CD4-positive, alpha-beta memory T cell (primary cell): ENCODE measurements around the gene C9orf40. TPM values are rescaled to one million over a fixed set of nuclear protein-coding genes. Genes with fewer than 3 reads are reported as not detected.

Experiments
- CTCF ChIA-PET: fragments of 350-600 bp; sonication (Branson Sonifier 250); formaldehyde crosslinking; loops from one replicate; lab custom pipeline; 2021; ENCODE audit warnings: inconsistent platforms; ENCODE audit not compliant: partially characterized antibody; lab: Charles Lee
- POLR2A ChIA-PET: fragments of 350-600 bp; sonication (Branson Sonifier 250); formaldehyde crosslinking; loops from one replicate; lab custom pipeline; 2021; ENCODE audit not compliant: partially characterized antibody; lab: Charles Lee
- DNase-seq, 5 donors: peaks; one replicate each; pipeline versions ENCODE4 v3.0.0 to v3.0.0-alpha.2; 2020 to 2022; ENCODE audit warnings: mixed read lengths in 1 of 5
- H3K27ac ChIP-seq: one replicate; pipeline ENCODE4 v1.7.0; 2013; ENCODE audit warnings: low read depth, low read length
- H3K27me3 ChIP-seq: 2 replicates; pipeline ENCODE4 v1.7.0; 2013; ENCODE audit warnings: mild to moderate bottlenecking, low read length, moderate library complexity; ENCODE audit not compliant: insufficient read depth
- H3K36me3 ChIP-seq: 2 replicates; pipeline ENCODE4 v1.7.0; 2013; ENCODE audit warnings: mild to moderate bottlenecking, low read length, moderate library complexity; ENCODE audit not compliant: insufficient read depth
- H3K4me1 ChIP-seq: 2 replicates; pipeline ENCODE4 v1.7.0; 2013; ENCODE audit warnings: mild to moderate bottlenecking, low read length, moderate library complexity; ENCODE audit not compliant: insufficient read depth
- H3K4me3 ChIP-seq, 2 donors: one replicate each; pipeline ENCODE4 v1.7.0; 2013; ENCODE audit warnings: low read length in 2 of 2, mild to moderate bottlenecking in 1 of 2
- H3K9me3 ChIP-seq, 2 donors: one replicate each; pipeline ENCODE4 v1.7.0; 2013; ENCODE audit warnings: low read length in 2 of 2, control low read depth in 1 of 2; ENCODE audit not compliant: control insufficient read depth in 1 of 2
- H3K27ac Mint-ChIP-seq, 7 donors: one replicate each; pipeline ENCODE4 v1.8.0; 2020 to 2021; ENCODE audit warnings: mixed read lengths in 7 of 7, mild to moderate bottlenecking in 6 of 7, inconsistent platforms in 3 of 7, moderate library complexity in 3 of 7
- H3K27me3 Mint-ChIP-seq, 2 donors: one replicate each; pipeline ENCODE4 v1.8.0; 2020 to 2021; ENCODE audit warnings: mixed read lengths in 2 of 2
- H3K36me3 Mint-ChIP-seq, 2 donors: one replicate each; pipeline ENCODE4 v1.8.0; 2020 to 2021; ENCODE audit warnings: mixed read lengths in 2 of 2, inconsistent platforms in 1 of 2, mild to moderate bottlenecking in 1 of 2
- H3K4me1 Mint-ChIP-seq, 4 donors: one replicate each; pipeline ENCODE4 v1.8.0; 2020 to 2021; ENCODE audit warnings: mixed read lengths in 4 of 4, mild to moderate bottlenecking in 1 of 4
- H3K4me3 Mint-ChIP-seq, 8 donors: one replicate each; pipeline ENCODE4 v1.8.0; 2020 to 2021; ENCODE audit warnings: mixed read lengths in 8 of 8, mild to moderate bottlenecking in 7 of 8, moderate library complexity in 6 of 8, inconsistent platforms in 3 of 8
- H3K9me3 Mint-ChIP-seq, 8 donors: one replicate each; pipeline ENCODE4 v1.8.0; 2020 to 2021; ENCODE audit warnings: mixed read lengths in 8 of 8, mild to moderate bottlenecking in 5 of 8, inconsistent platforms in 3 of 8, moderate library complexity in 1 of 8
- intact Hi-C: fragments of 100-400 bp; cut with micrococcal nuclease; formaldehyde crosslinking; loops from one replicate; pipeline ENCODE4 v1.15.1; 2023
- polyA plus RNA-seq, 2 donors: library from polyadenylated mRNA; unstranded; fragments of 300-500 nt; fragmentation: Illumina TruSeq; gene quantifications; one replicate each; pipeline ENCODE4 v1.2.3, GENCODE V29; 2021
- total RNA-seq, 2 experiments: library from RNA; stranded (reverse); gene quantifications; one replicate each; pipeline ENCODE4 v1.2.3, GENCODE V29; 2021

C9orf40 gene
- total and polyA plus RNA-seq, 4 experiments from 2014 or later, result 2.2 to 7.4 (median 5.5) TPM

DNA sequence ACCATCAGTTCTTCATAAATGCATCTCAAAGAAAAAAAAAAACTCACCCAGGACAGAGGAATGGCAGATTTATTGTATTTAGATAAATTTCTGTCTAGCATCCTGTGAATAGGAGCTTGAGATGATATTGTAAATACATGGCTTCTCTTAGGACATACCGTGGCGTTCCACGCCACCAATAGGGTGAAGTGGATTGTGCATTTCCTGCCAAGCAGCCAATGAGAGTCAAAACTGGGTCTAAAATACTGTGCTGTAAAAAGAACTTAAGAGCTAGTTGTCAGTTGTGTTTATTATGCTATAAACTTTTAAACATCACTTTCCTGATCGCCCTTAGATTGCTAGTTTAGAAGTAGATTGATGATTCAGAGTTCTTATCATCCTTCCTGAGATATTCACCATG, 44.0 kb downstream of the C9orf40 start:
- H3K36me3 Mint-ChIP-seq, result peaks cover 2 to 3% of the 10 kb centered on the region in 2 donors
- POLR2A ChIA-PET, result no interaction called here
- intact Hi-C loops, result no loop called here
- H3K36me3 ChIP-seq, result no peaks in the 10 kb centered on the region
- H3K27ac Mint-ChIP-seq, result no peak overlapping the region
- no peaks in the 10 kb centered on the region for H3K9me3 ChIP-seq
- no peak overlapping the region for H3K4me3 ChIP-seq
- no peak for DNase-seq
- H3K27me3 ChIP-seq, result no peaks in the 10 kb centered on the region
- H3K27ac ChIP-seq, result no peak overlapping the region
- peaks cover 0 to 24% (median 20%) of the 10 kb centered on the region in 8 donors for H3K9me3 Mint-ChIP-seq
- H3K4me1 ChIP-seq, result no peaks in the 10 kb centered on the region
- peaks cover 18 to 43% of the 10 kb centered on the region in 2 donors for H3K27me3 Mint-ChIP-seq
- CTCF ChIA-PET, result interaction anchor here (1.0 kb wide), 1 partner anchor 9 kb away, joined by 4 read pairs; no protein-coding TSS in a partner anchor
- H3K4me1 Mint-ChIP-seq, result no peaks in the 10 kb centered on the region
- no peak overlapping the region for H3K4me3 Mint-ChIP-seq

DNA sequence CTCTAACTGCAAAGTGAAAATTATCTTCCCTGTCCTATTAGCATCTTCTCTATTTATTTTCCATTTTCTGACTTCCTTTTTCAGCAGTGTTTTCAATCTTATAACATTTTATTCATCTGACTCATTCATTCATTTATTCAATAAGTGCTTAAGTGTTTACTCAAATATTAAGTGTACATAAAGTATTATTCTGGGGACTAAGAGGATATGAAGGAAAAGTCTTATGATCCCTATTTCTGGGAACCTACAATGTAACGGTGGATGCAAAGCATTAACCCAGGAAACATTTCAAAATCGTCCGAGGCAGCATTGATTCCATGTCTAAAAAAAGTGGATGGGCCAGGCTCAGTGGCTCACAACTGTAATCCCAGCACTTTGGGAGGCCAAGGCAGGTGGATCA, 45.6 kb downstream of the C9orf40 start:
- Histone ChIP-seq H3K4me3 (no peak overlapping the region), H3K36me3 (no peaks in the 10 kb centered on the region), H3K4me1 (no peaks in the 10 kb centered on the region), H3K27ac (no peak overlapping the region), H3K27me3 (no peaks in the 10 kb centered on the region), H3K9me3 (no peaks in the 10 kb centered on the region)
- Mint-ChIP-seq H3K9me3 (peaks cover 0 to 20% (median 14%) of the 10 kb centered on the region in 8 donors), H3K36me3 (peaks cover 2 to 3% of the 10 kb centered on the region in 2 donors), H3K27ac (no peak overlapping the region), H3K4me3 (no peak overlapping the region), H3K27me3 (peaks cover 18 to 40% of the 10 kb centered on the region in 2 donors), H3K4me1 (no peaks in the 10 kb centered on the region)
- CTCF ChIA-PET, result no interaction called here
- no peak for DNase-seq
- POLR2A ChIA-PET, result no interaction called here
- intact Hi-C loops, result no loop called here

DNA sequence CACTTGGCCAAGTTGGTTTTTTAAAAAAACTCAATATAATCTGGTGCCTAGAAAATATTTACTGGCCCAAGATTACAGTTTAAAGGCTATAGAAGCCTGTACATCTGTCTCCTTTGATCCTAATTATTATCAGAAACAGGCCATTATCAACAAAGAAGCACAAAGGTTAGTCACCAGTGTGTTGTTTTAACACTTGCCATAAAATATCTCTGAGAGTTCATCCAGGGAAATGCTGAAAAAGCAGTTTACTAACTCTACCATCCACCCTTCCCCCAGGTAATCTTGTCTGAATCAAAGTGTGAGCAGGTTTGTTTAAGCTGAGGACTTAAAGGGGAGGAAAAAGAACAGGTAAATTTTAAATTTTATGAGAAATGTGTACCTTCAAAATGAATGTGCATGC, 51.7 kb downstream of the C9orf40 start:
- DNase-seq, result no peak
- Mint-ChIP-seq H3K9me3 (no peaks in the 10 kb centered on the region), H3K27me3 (peaks cover 6 to 11% of the 10 kb centered on the region in 2 donors), H3K4me3 (no peak overlapping the region), H3K4me1 (no peaks in the 10 kb centered on the region), H3K36me3 (no peaks in the 10 kb centered on the region), H3K27ac (no peak overlapping the region)
- ChIA-PET CTCF (no interaction called here), POLR2A (no interaction called here)
- H3K27me3 ChIP-seq, result no peaks in the 10 kb centered on the region
- H3K36me3 ChIP-seq, result no peaks in the 10 kb centered on the region
- H3K4me3 ChIP-seq, result no peak overlapping the region
- H3K4me1 ChIP-seq, result no peaks in the 10 kb centered on the region
- H3K9me3 ChIP-seq, result no peaks in the 10 kb centered on the region
- intact Hi-C loops, result no loop called here
- H3K27ac ChIP-seq, result no peak overlapping the region

Other genes with a start within 250 kb of the C9orf40 start
- not detected for gene TRPM6, start 65.0 kb downstream of the C9orf40 start, total RNA-seq
- not detected for gene TRPM6, start 65.0 kb downstream of the C9orf40 start, polyA plus RNA-seq
- gene CARNMT1, start 75.4 kb upstream of the C9orf40 start, total RNA-seq, result 10 to 100 TPM; 28.7 to 29.4 TPM
- gene CARNMT1, start 75.4 kb upstream of the C9orf40 start, polyA plus RNA-seq, result 10 to 100 TPM; 12.5 to 12.9 TPM
- gene NMRK1, start 135.2 kb upstream of the C9orf40 start, total RNA-seq, result 100 to 1,000 TPM; 111 to 113 TPM
- gene NMRK1, start 135.2 kb upstream of the C9orf40 start, polyA plus RNA-seq, result 100 to 1,000 TPM in 1 of 2 donors, 10 to 100 TPM in 1; 81.3 to 131 TPM
- gene OSTF1, start 135.6 kb upstream of the C9orf40 start, total RNA-seq, result 10 to 100 TPM; 59.8 to 60.8 TPM
- gene OSTF1, start 135.6 kb upstream of the C9orf40 start, polyA plus RNA-seq, result 100 to 1,000 TPM; 178 to 188 TPM